GM12878 (cell line): ENCODE results near the gene ABI3. TPM values are rescaled to one million over a fixed set of nuclear protein-coding genes. Genes with fewer than 3 reads are reported as not detected.
A peak's percentile ranks its signal among the peaks of the same experiment; 100 is the strongest.

Source experiments
- CEBPB ChIP-seq, 2 experiments: fragments of 150-350 bp in 1 of 2; IDR thresholded peaks; 2 replicates each; pipeline ENCODE4 v1.6.1; 2012 to 2014; ENCODE audit warnings: low read depth in 2 of 2, low read length in 2 of 2, borderline replicate concordance in 1 of 2, inconsistent platforms in 1 of 2
- EP300 ChIP-seq, 2 experiments: fragments of 150-350 bp in 1 of 2; IDR thresholded peaks; 2 replicates each; pipeline ENCODE4 v1.6.1; 2011 to 2012; ENCODE audit warnings: low read depth in 2 of 2, low read length in 2 of 2, borderline replicate concordance in 1 of 2, improper control_type of control experiment in 1 of 2, inconsistent platforms in 1 of 2; ENCODE audit not compliant: control insufficient read depth in 1 of 2
- LARP7 ChIP-seq: fragments of 450-650 bp; IDR thresholded peaks from 2 replicates; pipeline ENCODE4 v1.6.1; 2017; ENCODE audit warnings: mild to moderate bottlenecking
- NFXL1 ChIP-seq: fragments of 450-650 bp; IDR thresholded peaks from 2 replicates; pipeline ENCODE4 v1.6.1; 2017; ENCODE audit warnings: antibody characterized with exemption, mild to moderate bottlenecking, borderline replicate concordance
- RB1 ChIP-seq: fragments of 450-650 bp; formaldehyde crosslinking; IDR thresholded peaks from 2 replicates; pipeline ENCODE4 v1.6.1; 2017; ENCODE audit warnings: mild to moderate bottlenecking, borderline replicate concordance
- RUNX3 ChIP-seq: IDR thresholded peaks from 2 replicates; pipeline ENCODE4 v1.6.1; 2012; ENCODE audit warnings: low read length, inconsistent platforms
- TCF12 ChIP-seq: IDR thresholded peaks from 2 replicates; pipeline ENCODE4 v1.6.1; 2011; ENCODE audit warnings: low read depth, mild to moderate bottlenecking, low read length
- ZSCAN29 ChIP-seq: fragments of 450-650 bp; IDR thresholded peaks from 2 replicates; pipeline ENCODE4 v1.6.1; 2017; ENCODE audit warnings: mild to moderate bottlenecking, moderate library complexity
- polyA plus RNA-seq, 11 experiments: library from polyadenylated mRNA; depleted of rRNA in 4 of 11; unstranded in 6 of 11; stranded (reverse) in 5 of 11; fragments of >200 nt; fragmentation: Nextera tagmentation in 4 of 11; fragmentation: Illumina TruSeq in 1 of 11; extraction: Ambion mirVana in 4 of 11; extraction: Trizol in 1 of 11; gene quantifications; 1 replicate in 1 of 11; 2 replicates in 10 of 11; pipeline versions ENCODE4 v1.2.1 to v1.2.3, GENCODE V29; 2011 to 2016; ENCODE audit warnings: inconsistent platforms in 2 of 11, missing spikeins in 2 of 11, low read depth in 1 of 11
- total RNA-seq, 4 experiments: library from RNA; depleted of rRNA in 3 of 4; stranded (reverse); fragments of >200 nt in 3 of 4; fragmentation: Illumina TruSeq in 1 of 4; extraction: Trizol in 1 of 4; gene quantifications; 2 replicates each; pipeline versions ENCODE4 v1.2.1 to v1.2.3, GENCODE V29; 2013 to 2021
- TF ChIP-seq, protein P1 (sequence below): fragments of 450-650 bp; IDR thresholded peaks from 2 replicates; pipeline ENCODE4 v1.6.1; 2017; ENCODE audit warnings: low read depth, mild to moderate bottlenecking, moderate library complexity
- TF ChIP-seq, protein P2 (sequence below): fragments of 450-650 bp; IDR thresholded peaks from 2 replicates; pipeline ENCODE4 v1.6.1; 2017; ENCODE audit warnings: mild to moderate bottlenecking, moderate library complexity
- TF ChIP-seq, protein P3 (sequence below), 3 experiments: IDR thresholded peaks in 2 of 3; conservative IDR thresholded peaks in 1 of 3; 2 replicates each; pipeline ENCODE4 v1.5.1; 2011; ENCODE audit warnings: low read depth in 3 of 3, low read length in 3 of 3, mild to moderate bottlenecking in 3 of 3, control low read depth in 2 of 3, moderate library complexity in 2 of 3, inconsistent platforms in 1 of 3, mixed read lengths in 1 of 3; ENCODE audit not compliant: control insufficient read depth in 2 of 3, insufficient read depth in 1 of 3; ENCODE audit errors: extremely low read depth in 1 of 3
- TF ChIP-seq, protein P4 (sequence below): fragments of 150-350 bp; IDR thresholded peaks from 2 replicates; pipeline ENCODE4 v1.6.1; 2014; ENCODE audit warnings: mild to moderate bottlenecking, low read depth, low read length
- TF ChIP-seq, protein P5 (sequence below): IDR thresholded peaks from 2 replicates; pipeline ENCODE4 v1.6.1; 2012; ENCODE audit warnings: improper control_type of control experiment, low read depth, low read length; ENCODE audit not compliant: insufficient replicate concordance

The ABI3 gene
- total and polyA plus RNA-seq, 10 of the 15 experiments (the other 5 are each of a cell fraction or from before 2014, with no cell fraction given), result 13.4 to 109 (median 51.1) TPM

DNA sequence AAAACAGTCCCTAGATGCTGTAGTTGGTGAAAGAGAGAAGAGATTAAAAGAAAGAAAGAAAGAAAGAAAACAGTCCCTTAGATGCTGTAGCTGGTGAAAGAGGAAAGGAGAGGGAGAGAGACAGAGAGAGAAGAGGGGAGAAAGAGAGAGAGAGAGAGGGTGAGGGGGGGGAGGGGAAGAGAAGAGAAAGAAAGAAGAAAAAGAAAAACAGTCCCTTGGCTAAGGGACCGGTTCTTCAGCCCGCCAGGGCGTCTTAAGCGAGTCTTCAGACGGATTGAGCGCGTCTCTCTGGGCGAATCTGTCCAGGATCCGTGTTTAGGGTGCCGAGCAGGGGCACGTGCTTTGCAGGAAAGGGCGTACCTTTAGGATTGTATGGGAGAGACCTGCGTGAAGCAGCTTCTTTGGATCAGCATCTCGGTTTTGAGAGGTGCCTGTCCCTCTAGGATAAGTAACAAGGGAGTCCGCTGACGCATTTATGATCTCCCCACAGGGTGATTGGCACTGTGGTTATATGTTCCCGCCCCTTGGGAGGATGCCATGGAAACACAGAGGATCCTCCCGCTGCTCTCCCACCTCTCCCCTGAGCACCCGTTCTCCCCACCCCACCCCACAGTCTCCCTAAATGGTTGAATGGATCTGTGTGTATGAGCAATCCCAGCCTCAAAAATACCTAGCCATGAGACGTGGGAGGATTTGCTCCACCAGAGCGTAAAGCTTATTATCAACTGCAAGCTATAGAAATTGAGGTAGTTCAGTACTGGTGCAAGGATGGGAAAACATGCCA lies 16.8 kb upstream of the ABI3 start (continued):
- peak; percentile 83 for TF ChIP-seq RUNX3
- TF ChIP-seq, protein P1, sequence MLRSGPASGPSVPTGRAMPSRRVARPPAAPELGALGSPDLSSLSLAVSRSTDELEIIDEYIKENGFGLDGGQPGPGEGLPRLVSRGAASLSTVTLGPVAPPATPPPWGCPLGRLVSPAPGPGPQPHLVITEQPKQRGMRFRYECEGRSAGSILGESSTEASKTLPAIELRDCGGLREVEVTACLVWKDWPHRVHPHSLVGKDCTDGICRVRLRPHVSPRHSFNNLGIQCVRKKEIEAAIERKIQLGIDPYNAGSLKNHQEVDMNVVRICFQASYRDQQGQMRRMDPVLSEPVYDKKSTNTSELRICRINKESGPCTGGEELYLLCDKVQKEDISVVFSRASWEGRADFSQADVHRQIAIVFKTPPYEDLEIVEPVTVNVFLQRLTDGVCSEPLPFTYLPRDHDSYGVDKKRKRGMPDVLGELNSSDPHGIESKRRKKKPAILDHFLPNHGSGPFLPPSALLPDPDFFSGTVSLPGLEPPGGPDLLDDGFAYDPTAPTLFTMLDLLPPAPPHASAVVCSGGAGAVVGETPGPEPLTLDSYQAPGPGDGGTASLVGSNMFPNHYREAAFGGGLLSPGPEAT, result peak; percentile 84
- peak in 1 of 2 experiments; percentile 75; a peak in 2 of 4 replicates for TF ChIP-seq EP300 (IDR thresholded peaks at IDR 0.05; ENCODE audit: borderline replicate concordance in 1 of 2, control insufficient read depth in 1 of 2, low read depth in 2 of 2, low read length in 2 of 2)
- TF ChIP-seq ZSCAN29, result no peak
- TF ChIP-seq, protein P2, sequence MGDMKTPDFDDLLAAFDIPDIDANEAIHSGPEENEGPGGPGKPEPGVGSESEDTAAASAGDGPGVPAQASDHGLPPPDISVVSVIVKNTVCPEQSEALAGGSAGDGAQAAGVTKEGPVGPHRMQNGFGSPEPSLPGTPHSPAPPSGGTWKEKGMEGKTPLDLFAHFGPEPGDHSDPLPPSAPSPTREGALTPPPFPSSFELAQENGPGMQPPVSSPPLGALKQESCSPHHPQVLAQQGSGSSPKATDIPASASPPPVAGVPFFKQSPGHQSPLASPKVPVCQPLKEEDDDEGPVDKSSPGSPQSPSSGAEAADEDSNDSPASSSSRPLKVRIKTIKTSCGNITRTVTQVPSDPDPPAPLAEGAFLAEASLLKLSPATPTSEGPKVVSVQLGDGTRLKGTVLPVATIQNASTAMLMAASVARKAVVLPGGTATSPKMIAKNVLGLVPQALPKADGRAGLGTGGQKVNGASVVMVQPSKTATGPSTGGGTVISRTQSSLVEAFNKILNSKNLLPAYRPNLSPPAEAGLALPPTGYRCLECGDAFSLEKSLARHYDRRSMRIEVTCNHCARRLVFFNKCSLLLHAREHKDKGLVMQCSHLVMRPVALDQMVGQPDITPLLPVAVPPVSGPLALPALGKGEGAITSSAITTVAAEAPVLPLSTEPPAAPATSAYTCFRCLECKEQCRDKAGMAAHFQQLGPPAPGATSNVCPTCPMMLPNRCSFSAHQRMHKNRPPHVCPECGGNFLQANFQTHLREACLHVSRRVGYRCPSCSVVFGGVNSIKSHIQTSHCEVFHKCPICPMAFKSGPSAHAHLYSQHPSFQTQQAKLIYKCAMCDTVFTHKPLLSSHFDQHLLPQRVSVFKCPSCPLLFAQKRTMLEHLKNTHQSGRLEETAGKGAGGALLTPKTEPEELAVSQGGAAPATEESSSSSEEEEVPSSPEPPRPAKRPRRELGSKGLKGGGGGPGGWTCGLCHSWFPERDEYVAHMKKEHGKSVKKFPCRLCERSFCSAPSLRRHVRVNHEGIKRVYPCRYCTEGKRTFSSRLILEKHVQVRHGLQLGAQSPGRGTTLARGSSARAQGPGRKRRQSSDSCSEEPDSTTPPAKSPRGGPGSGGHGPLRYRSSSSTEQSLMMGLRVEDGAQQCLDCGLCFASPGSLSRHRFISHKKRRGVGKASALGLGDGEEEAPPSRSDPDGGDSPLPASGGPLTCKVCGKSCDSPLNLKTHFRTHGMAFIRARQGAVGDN, result peak; percentile 53
- TF ChIP-seq, protein P3, sequence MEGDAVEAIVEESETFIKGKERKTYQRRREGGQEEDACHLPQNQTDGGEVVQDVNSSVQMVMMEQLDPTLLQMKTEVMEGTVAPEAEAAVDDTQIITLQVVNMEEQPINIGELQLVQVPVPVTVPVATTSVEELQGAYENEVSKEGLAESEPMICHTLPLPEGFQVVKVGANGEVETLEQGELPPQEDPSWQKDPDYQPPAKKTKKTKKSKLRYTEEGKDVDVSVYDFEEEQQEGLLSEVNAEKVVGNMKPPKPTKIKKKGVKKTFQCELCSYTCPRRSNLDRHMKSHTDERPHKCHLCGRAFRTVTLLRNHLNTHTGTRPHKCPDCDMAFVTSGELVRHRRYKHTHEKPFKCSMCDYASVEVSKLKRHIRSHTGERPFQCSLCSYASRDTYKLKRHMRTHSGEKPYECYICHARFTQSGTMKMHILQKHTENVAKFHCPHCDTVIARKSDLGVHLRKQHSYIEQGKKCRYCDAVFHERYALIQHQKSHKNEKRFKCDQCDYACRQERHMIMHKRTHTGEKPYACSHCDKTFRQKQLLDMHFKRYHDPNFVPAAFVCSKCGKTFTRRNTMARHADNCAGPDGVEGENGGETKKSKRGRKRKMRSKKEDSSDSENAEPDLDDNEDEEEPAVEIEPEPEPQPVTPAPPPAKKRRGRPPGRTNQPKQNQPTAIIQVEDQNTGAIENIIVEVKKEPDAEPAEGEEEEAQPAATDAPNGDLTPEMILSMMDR (IDR thresholded peaks at IDR 0.05 in 2 of 3, conservative IDR thresholded peaks at IDR 0.05 in 1 of 3; ENCODE audit: control insufficient read depth in 2 of 3, extremely low read depth in 1 of 3, insufficient read depth in 1 of 3, low read depth in 3 of 3, low read length in 3 of 3), result no peak
- TF ChIP-seq, protein P4, sequence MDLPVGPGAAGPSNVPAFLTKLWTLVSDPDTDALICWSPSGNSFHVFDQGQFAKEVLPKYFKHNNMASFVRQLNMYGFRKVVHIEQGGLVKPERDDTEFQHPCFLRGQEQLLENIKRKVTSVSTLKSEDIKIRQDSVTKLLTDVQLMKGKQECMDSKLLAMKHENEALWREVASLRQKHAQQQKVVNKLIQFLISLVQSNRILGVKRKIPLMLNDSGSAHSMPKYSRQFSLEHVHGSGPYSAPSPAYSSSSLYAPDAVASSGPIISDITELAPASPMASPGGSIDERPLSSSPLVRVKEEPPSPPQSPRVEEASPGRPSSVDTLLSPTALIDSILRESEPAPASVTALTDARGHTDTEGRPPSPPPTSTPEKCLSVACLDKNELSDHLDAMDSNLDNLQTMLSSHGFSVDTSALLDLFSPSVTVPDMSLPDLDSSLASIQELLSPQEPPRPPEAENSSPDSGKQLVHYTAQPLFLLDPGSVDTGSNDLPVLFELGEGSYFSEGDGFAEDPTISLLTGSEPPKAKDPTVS, result no peak
- peak; percentile 47; the same call in 1 of the 2 replicates for TF ChIP-seq TCF12
- no peak; the same call in 1 of the 2 replicates for TF ChIP-seq LARP7
- TF ChIP-seq RB1, result no peak
- TF ChIP-seq, protein P5, sequence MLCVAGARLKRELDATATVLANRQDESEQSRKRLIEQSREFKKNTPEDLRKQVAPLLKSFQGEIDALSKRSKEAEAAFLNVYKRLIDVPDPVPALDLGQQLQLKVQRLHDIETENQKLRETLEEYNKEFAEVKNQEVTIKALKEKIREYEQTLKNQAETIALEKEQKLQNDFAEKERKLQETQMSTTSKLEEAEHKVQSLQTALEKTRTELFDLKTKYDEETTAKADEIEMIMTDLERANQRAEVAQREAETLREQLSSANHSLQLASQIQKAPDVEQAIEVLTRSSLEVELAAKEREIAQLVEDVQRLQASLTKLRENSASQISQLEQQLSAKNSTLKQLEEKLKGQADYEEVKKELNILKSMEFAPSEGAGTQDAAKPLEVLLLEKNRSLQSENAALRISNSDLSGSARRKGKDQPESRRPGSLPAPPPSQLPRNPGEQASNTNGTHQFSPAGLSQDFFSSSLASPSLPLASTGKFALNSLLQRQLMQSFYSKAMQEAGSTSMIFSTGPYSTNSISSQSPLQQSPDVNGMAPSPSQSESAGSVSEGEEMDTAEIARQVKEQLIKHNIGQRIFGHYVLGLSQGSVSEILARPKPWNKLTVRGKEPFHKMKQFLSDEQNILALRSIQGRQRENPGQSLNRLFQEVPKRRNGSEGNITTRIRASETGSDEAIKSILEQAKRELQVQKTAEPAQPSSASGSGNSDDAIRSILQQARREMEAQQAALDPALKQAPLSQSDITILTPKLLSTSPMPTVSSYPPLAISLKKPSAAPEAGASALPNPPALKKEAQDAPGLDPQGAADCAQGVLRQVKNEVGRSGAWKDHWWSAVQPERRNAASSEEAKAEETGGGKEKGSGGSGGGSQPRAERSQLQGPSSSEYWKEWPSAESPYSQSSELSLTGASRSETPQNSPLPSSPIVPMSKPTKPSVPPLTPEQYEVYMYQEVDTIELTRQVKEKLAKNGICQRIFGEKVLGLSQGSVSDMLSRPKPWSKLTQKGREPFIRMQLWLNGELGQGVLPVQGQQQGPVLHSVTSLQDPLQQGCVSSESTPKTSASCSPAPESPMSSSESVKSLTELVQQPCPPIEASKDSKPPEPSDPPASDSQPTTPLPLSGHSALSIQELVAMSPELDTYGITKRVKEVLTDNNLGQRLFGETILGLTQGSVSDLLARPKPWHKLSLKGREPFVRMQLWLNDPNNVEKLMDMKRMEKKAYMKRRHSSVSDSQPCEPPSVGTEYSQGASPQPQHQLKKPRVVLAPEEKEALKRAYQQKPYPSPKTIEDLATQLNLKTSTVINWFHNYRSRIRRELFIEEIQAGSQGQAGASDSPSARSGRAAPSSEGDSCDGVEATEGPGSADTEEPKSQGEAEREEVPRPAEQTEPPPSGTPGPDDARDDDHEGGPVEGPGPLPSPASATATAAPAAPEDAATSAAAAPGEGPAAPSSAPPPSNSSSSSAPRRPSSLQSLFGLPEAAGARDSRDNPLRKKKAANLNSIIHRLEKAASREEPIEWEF, result no peak
- TF ChIP-seq NFXL1, result no peak
- no peak for TF ChIP-seq CEBPB (IDR thresholded peaks at IDR 0.05; ENCODE audit: borderline replicate concordance in 1 of 2, low read depth in 2 of 2, low read length in 2 of 2)
